Activated CD4-positive, alpha-beta memory T cell treated with anti-CD3 and anti-CD28 coated beads for 36 hours (primary cell): ENCODE measurements around the gene RBM6. TPM values are rescaled to one million over a fixed set of nuclear protein-coding genes. Genes with fewer than 3 reads are reported as not detected.

Experiments used
- CTCF ChIA-PET: fragments of 350-600 bp; sonication (Branson Sonifier 250); formaldehyde crosslinking; loops from one replicate; lab custom pipeline; 2021; ENCODE audit warnings: antibody characterized with exemption, inconsistent platforms; lab: Charles Lee
- POLR2A ChIA-PET: fragments of 350-600 bp; sonication (Branson Sonifier 250); formaldehyde crosslinking; loops from one replicate; lab custom pipeline; 2021; ENCODE audit warnings: antibody characterized with exemption; lab: Charles Lee
- DNase-seq: peaks from one replicate; pipeline ENCODE4 v3.0.0-alpha.2; 2020
- H3K27ac Mint-ChIP-seq: one replicate; pipeline ENCODE4 v1.8.0; 2021; ENCODE audit warnings: mixed read lengths
- H3K27me3 Mint-ChIP-seq: one replicate; pipeline ENCODE4 v1.8.0; 2021; ENCODE audit warnings: mixed read lengths
- H3K36me3 Mint-ChIP-seq: one replicate; pipeline ENCODE4 v1.8.0; 2021; ENCODE audit warnings: mixed read lengths
- H3K4me1 Mint-ChIP-seq: one replicate; pipeline ENCODE4 v1.8.0; 2021; ENCODE audit warnings: low read depth, mixed read lengths
- H3K4me3 Mint-ChIP-seq: one replicate; pipeline ENCODE4 v1.8.0; 2021; ENCODE audit warnings: mild to moderate bottlenecking, mixed read lengths
- H3K9me3 Mint-ChIP-seq: one replicate; pipeline ENCODE4 v1.8.0; 2021; ENCODE audit warnings: mixed read lengths
- intact Hi-C: fragments of 100-400 bp; cut with micrococcal nuclease; formaldehyde crosslinking; loops from one replicate; pipeline ENCODE4 v1.15.1; 2023
- total RNA-seq, 2 experiments: library from RNA; stranded (reverse); gene quantifications; one replicate each; pipeline ENCODE4 v1.2.3, GENCODE V29; 2021

RBM6 gene
- total RNA-seq, 2 experiments from 2014 or later, result 73.5 to 83.7 TPM

- Mint-ChIP-seq H3K27ac (peak overlapping the region; percentile 65), H3K4me3 (no peak overlapping the region), H3K9me3 (no peaks in the 10 kb centered on the region), H3K4me1 (peaks cover 16% of the 10 kb centered on the region), H3K36me3 (peaks cover 64% of the 10 kb centered on the region), H3K27me3 (no peaks in the 10 kb centered on the region)
- ChIA-PET CTCF (interaction anchor here (1.6 kb wide), 1 partner anchor 19 kb away, joined by 8 read pairs; no protein-coding TSS in a partner anchor), POLR2A (interaction anchor here (1.0 to 1.3 kb wide), 2 partner anchors 12 to 14 kb away, joined by 4 read pairs; partner anchors contain the start of gene RBM5)
- intact Hi-C loops, result no loop called here
- DNase-seq, result no peak
These were observed 161.3 kb downstream of the RBM6 start for GRCh38 chr3:50100956-50101845.

DNA sequence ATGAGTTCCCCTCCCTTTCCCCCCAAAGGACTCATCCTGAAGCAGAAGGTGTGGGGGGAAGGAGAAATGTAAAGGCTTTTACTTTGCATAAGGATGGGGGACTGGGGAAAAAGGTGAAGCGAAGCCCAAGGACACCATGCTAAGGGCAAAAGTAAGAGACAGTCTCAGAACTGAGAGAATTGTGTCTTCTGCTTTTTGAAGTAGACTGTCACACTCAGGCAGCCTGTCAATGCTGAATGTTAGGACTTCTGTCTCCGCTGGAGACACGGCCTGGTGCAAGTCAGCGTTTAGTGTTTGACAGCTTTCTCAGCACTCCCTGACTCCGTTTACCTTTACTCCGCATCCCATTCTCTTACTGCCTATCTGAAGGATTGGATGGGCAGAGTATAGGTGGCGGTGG lies 162.6 kb downstream of the RBM6 start:
- Mint-ChIP-seq H3K4me1 (peaks cover 10% of the 10 kb centered on the region), H3K9me3 (no peaks in the 10 kb centered on the region), H3K36me3 (peaks cover 68% of the 10 kb centered on the region), H3K27me3 (no peaks in the 10 kb centered on the region), H3K4me3 (no peak overlapping the region), H3K27ac (no peak overlapping the region)
- intact Hi-C loops, result no loop called here
- ChIA-PET POLR2A (no interaction called here), CTCF (no interaction called here)
- no peak for DNase-seq

DNA sequence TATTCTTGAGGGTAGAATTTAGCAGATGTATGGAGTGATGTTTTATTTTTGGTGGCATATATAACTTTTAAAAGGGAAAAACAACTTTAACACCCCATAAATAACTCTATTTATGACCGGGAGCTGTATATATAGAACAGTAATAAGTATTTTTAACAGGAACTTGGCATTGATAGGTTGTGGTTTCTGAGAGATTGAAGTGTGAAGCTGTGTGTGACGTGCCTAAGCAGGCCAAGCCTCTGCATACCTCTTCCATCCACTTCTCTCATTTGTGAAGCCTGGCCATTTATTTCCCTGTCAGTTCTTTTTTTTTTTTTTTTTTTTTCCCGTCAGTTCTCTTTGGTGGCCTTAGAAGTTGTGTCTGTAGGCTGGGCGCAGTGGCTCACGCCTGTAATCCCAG lies 171.8 kb downstream of the RBM6 start:
- peaks cover 73% of the 10 kb centered on the region for H3K36me3 Mint-ChIP-seq
- no peaks in the 10 kb centered on the region for H3K27me3 Mint-ChIP-seq
- CTCF ChIA-PET, result interaction anchor here (0.6 to 0.7 kb wide), 2 partner anchors 9 to 115 kb away, joined by 3 read pairs; no protein-coding TSS in a partner anchor
- DNase-seq, result no peak
- H3K4me1 Mint-ChIP-seq, result no peaks in the 10 kb centered on the region
- no peak overlapping the region for H3K27ac Mint-ChIP-seq
- H3K4me3 Mint-ChIP-seq, result no peak overlapping the region
- H3K9me3 Mint-ChIP-seq, result no peaks in the 10 kb centered on the region
- intact Hi-C loops, result no loop called here
- POLR2A ChIA-PET, result no interaction called here

GRCh38 chr3:50112462-50112861 lies 172.5 kb downstream of the RBM6 start:
- no peak for DNase-seq
- no peak overlapping the region for H3K27ac Mint-ChIP-seq
- no peaks in the 10 kb centered on the region for H3K4me1 Mint-ChIP-seq
- no peak overlapping the region for H3K4me3 Mint-ChIP-seq
- intact Hi-C loops, result no loop called here
- POLR2A ChIA-PET, result no interaction called here
- CTCF ChIA-PET, result interaction anchor here (0.7 kb wide), 1 partner anchor 8 kb away, joined by 3 read pairs; no protein-coding TSS in a partner anchor
- H3K27me3 Mint-ChIP-seq, result no peaks in the 10 kb centered on the region
- H3K36me3 Mint-ChIP-seq, result peaks cover 73% of the 10 kb centered on the region
- H3K9me3 Mint-ChIP-seq, result no peaks in the 10 kb centered on the region

GRCh38 chr3:50117120-50117519 lies 177.2 kb downstream of the RBM6 start:
- no peak for DNase-seq
- POLR2A ChIA-PET, result interaction anchor here (0.7 kb wide), 1 partner anchor 1351 kb away, joined by 3 read pairs; no protein-coding TSS in a partner anchor
- CTCF ChIA-PET, result no interaction called here
- H3K27me3 Mint-ChIP-seq, result no peaks in the 10 kb centered on the region
- H3K36me3 Mint-ChIP-seq, result peaks cover 54% of the 10 kb centered on the region
- H3K9me3 Mint-ChIP-seq, result no peaks in the 10 kb centered on the region
- intact Hi-C loops, result no loop called here
- H3K4me1 Mint-ChIP-seq, result no peaks in the 10 kb centered on the region
- no peak overlapping the region for H3K4me3 Mint-ChIP-seq
- no peak overlapping the region for H3K27ac Mint-ChIP-seq

DNA sequence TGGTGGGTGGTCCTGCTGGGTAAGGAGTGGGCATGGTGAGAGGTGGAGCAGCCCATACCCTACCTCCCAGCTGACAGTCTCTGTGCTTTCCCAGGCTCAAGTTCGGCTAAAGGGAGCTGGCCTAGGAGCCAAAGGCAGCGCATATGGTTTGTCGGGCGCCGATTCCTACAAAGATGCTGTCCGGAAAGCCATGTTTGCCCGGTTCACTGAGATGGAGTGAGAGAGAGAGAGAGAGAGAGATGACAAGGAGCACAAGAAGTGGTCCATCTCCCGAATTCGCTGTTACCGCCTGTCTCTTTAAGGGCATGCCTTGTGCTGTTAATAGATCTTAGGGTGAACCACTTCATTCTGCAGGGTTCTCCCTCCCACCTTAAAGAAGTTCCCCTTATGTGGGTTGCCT lies 178.3 kb downstream of the RBM6 start:
- POLR2A ChIA-PET, result interaction anchor here (0.6 kb wide), 1 partner anchor 667 kb away, joined by 4 read pairs; no protein-coding TSS in a partner anchor
- Mint-ChIP-seq H3K27me3 (no peaks in the 10 kb centered on the region), H3K36me3 (peaks cover 50% of the 10 kb centered on the region), H3K4me3 (no peak overlapping the region), H3K27ac (no peak overlapping the region), H3K4me1 (no peaks in the 10 kb centered on the region), H3K9me3 (no peaks in the 10 kb centered on the region)
- no peak for DNase-seq
- CTCF ChIA-PET, result no interaction called here
- intact Hi-C loops, result no loop called here

- Mint-ChIP-seq H3K4me1 (no peaks in the 10 kb centered on the region), H3K4me3 (no peak overlapping the region), H3K9me3 (no peaks in the 10 kb centered on the region), H3K27ac (no peak overlapping the region), H3K27me3 (no peaks in the 10 kb centered on the region), H3K36me3 (peaks cover 36% of the 10 kb centered on the region)
- no peak for DNase-seq
- intact Hi-C loops, result loop anchor here (5.0 kb wide), 1 partner anchor 153 kb away; no protein-coding TSS in a partner anchor
- ChIA-PET POLR2A (interaction anchor here (0.9 kb wide), 1 partner anchor 53 kb away, joined by 3 read pairs; no protein-coding TSS in a partner anchor), CTCF (interaction anchor here (1.0 to 3.0 kb wide), 9 partner anchors 8 to 155 kb away, joined by 3 to 24 read pairs (median 4); no protein-coding TSS in a partner anchor)
These were observed 179.8 kb downstream of the RBM6 start for GRCh38 chr3:50119786-50120185.

DNA sequence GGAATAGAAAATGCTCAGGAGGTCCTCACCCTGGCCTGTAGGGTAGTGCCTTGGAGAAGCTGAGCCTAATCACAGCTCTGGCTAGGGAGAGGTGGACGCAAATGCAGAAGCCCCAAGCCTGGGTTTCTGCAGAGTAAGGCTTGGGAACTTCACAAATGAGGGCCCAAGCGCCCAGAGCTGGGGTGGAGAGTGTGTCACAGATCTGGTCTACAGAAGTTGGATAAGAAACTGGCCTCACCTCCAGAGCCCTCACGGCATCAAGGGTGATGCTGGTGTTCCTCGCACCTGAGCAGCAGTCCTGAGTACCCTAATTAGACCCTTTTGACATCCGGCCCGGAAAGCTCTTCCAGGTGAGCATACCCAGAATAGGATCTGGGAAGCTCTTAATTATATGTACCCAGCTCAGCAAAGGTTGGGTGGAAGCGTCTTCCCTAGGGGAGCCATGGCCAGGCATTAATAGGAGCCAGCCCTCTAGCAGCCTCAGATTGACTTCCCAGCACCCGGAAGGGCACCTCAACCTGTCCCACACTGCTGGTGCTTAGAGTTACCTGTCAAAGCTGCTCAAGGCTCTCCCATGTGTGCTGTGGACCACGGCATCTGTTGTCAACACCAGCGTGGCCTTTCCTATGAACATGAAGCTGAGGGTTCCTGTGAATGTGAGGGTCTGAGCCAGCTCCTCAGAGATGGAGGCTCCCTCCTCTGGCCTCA lies 180.6 kb downstream of the RBM6 start:
- no peak overlapping the region for H3K27ac Mint-ChIP-seq
- H3K27me3 Mint-ChIP-seq, result no peaks in the 10 kb centered on the region
- DNase-seq, result no peak
- H3K4me1 Mint-ChIP-seq, result no peaks in the 10 kb centered on the region
- intact Hi-C loops, result loop anchor here (1.0 to 5.0 kb wide), 3 partner anchors 69 to 152 kb away; no protein-coding TSS in a partner anchor
- H3K9me3 Mint-ChIP-seq, result no peaks in the 10 kb centered on the region
- peaks cover 31% of the 10 kb centered on the region for H3K36me3 Mint-ChIP-seq
- no peak overlapping the region for H3K4me3 Mint-ChIP-seq
- POLR2A ChIA-PET, result interaction anchor here (0.9 to 1.2 kb wide), 2 partner anchors 17 to 53 kb away, joined by 3 to 4 read pairs; no protein-coding TSS in a partner anchor
- CTCF ChIA-PET, result interaction anchor here (0.5 to 3.0 kb wide), 20 partner anchors 9 to 372 kb away, joined by 3 to 24 read pairs (median 4); no protein-coding TSS in a partner anchor

- Mint-ChIP-seq H3K36me3 (peaks cover 23% of the 10 kb centered on the region), H3K9me3 (no peaks in the 10 kb centered on the region), H3K27me3 (no peaks in the 10 kb centered on the region), H3K4me1 (no peaks in the 10 kb centered on the region), H3K27ac (no peak overlapping the region), H3K4me3 (no peak overlapping the region)
- DNase-seq, result peak; percentile 80
- ChIA-PET CTCF (interaction anchor here (0.6 to 3.0 kb wide), 21 partner anchors 8 to 584 kb away, joined by 3 to 24 read pairs (median 4); no protein-coding TSS in a partner anchor), POLR2A (interaction anchor here (1.2 kb wide), 1 partner anchor 18 kb away, joined by 4 read pairs; no protein-coding TSS in a partner anchor)
- intact Hi-C loops, result loop anchor here (1.0 to 5.0 kb wide), 3 partner anchors 68 to 151 kb away; no protein-coding TSS in a partner anchor
These were observed 181.4 kb downstream of the RBM6 start for GRCh38 chr3:50121072-50122032.

DNA sequence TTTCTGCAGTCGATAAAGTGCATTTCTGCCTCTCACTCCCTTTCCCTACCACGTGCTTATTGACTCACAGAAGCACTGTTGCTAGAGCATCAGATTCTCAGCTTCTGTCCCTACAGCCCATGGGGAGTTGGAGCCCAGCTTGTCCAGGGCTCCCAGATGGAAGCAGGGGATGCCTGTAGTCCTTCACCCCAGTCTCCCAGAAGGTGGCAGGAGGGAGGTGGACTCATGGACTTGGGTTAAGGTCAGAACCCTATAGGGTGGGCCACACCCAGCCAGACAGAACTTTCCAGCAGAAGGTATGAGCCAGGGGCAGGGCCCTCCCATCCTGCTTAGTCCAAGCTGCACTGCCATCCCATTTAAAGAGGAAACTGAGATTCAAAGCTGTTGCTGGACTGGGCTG lies 182.1 kb downstream of the RBM6 start:
- H3K4me1 Mint-ChIP-seq, result no peaks in the 10 kb centered on the region
- no peaks in the 10 kb centered on the region for H3K9me3 Mint-ChIP-seq
- intact Hi-C loops, result loop anchor here (5.0 kb wide), 1 partner anchor 150 kb away; no protein-coding TSS in a partner anchor
- H3K27ac Mint-ChIP-seq, result no peak overlapping the region
- H3K27me3 Mint-ChIP-seq, result no peaks in the 10 kb centered on the region
- POLR2A ChIA-PET, result no interaction called here
- DNase-seq, result no peak
- H3K4me3 Mint-ChIP-seq, result no peak overlapping the region
- CTCF ChIA-PET, result interaction anchor here (0.6 to 2.9 kb wide), 8 partner anchors 9 to 585 kb away, joined by 3 to 9 read pairs (median 4); no protein-coding TSS in a partner anchor
- H3K36me3 Mint-ChIP-seq, result peaks cover 16% of the 10 kb centered on the region
